ENCODE results near the gene ABHD10. TPM values are rescaled to one million over a fixed set of nuclear protein-coding genes. Genes with fewer than 3 reads are reported as not detected.

Gene ABHD10
- 37.5 and 48.2 TPM in 2 replicates for total RNA-seq

GRCh38 chr3:111978583-111979433 is at the start of gene ABHD10:
Gene ABHD10 (plus strand): TSS chr3:111979026. CDS start chr3:111979062, 36 bp downstream.

DNA sequence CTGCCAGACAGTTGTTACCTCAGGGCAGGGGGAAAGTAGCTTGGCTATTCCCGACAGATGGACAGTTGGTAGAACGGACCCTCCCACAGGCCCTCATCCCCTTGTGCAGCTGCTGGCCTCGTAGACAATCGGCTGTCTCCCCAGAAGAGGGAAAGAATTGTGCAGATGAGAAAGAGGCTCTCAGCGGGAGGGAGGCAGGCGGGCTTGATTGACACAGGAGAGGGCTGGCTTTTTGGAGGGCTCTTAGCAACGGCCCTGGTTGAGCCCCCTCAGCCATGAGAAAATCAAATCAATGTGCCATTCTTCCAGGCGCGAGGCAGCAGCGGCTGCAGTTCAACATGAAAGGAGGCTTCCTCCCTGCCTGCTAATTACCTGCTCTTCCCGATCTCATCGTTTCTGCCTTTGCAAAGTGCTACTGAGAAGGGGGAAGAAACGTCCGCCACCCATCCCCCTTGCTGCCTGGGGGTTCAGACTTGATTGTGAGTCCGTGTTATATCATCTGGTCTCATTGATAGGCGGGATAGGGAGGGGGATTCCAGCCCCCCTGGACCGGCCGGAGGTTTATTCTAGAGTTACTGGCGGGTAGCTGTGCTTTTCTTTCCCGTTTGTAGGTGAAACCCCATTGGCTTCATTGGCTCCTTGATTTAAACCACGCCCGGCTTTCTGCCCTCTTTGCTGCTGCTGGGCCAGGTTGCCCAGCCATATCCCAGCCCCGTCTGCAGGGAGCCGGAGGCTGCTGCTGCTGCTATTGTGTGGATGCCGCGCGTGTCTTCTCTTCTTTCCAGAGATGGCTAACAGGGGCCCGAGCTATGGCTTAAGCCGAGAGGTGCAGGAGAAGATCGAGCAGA is 20.0 kb downstream of the ABHD10 start, which contains the start of gene TAGLN3:
TAGLN3 (plus strand) TSS at position 287 of the 848 bp plus-strand sequence; CDS start at position 788, 501 bp downstream.

GRCh38 chr3:112034436-112034835 is 55.6 kb downstream of the ABHD10 start, which contains the start of gene TMPRSS7:
Gene TMPRSS7 (plus strand): TSS chr3:112034736. CDS start chr3:112034846, 110 bp downstream.

Other genes starting within 250 kb of the ABHD10 start
- 93.7 and 117 TPM in 2 replicates for gene PHLDB2, start 119.8 kb upstream of the ABHD10 start, total RNA-seq
- 0.40 TPM in 1 of 2 replicates, not detected in the other for gene TAGLN3, start 19.9 kb downstream of the ABHD10 start, total RNA-seq
- not detected in 2 replicates for gene TMPRSS7, start 55.7 kb downstream of the ABHD10 start, total RNA-seq
- 8.0 and 9.5 TPM in 2 replicates for gene C3orf52, start 107.4 kb downstream of the ABHD10 start, total RNA-seq
- not detected in 2 replicates for gene GCSAM, start 154.2 kb downstream of the ABHD10 start, total RNA-seq

All from thoracic aorta endothelial cell (primary cell).